ENCODE results near the gene TRIM37.
A peak's percentile ranks its signal among the peaks of the same experiment; 100 is the strongest.
"Not testable (repeated sequence)": the region's sequence is repeated elsewhere in the genome, so short reads cannot be mapped to it uniquely, and the experiment has no call there.

TRIM37 gene

GRCh38 chr17:59106463-59107305, at the start of gene TRIM37:
TRIM37 (minus strand) TSS chr17:59106880; CDS start chr17:59106461, 419 bp downstream.
- DNase-seq = peak; percentile 99

- DNase-seq = peak; percentile 87
Observed at GRCh38 chr17:59155439-59156177, 48.9 kb upstream of the TRIM37 start, which contains the start of gene PRR11. PRR11 (plus strand) TSS chr17:59155746; CDS start chr17:59169753, 14,007 bp downstream.

- peak; percentile 96 for DNase-seq
Observed at GRCh38 chr17:59154721-59155438, 48.2 kb upstream of the TRIM37 start, which contains the start of gene SKA2. SKA2 (minus strand) TSS chr17:59155186; CDS start chr17:59155163, 23 bp downstream.

GRCh38 chr17:59154292-59154720, 47.6 kb upstream of the TRIM37 start:
- no peak for DNase-seq

- DNase-seq = no peak
Observed at GRCh38 chr17:59152925-59153324, 46.2 kb upstream of the TRIM37 start.

- DNase-seq = no peak
Observed at GRCh38 chr17:59151591-59151990, 44.9 kb upstream of the TRIM37 start.

GRCh38 chr17:59151006-59151405, 44.3 kb upstream of the TRIM37 start:
- DNase-seq = no peak

GRCh38 chr17:59149841-59150511, 43.3 kb upstream of the TRIM37 start:
- DNase-seq = no peak

- DNase-seq = no peak
Observed at GRCh38 chr17:59149051-59149450, 42.4 kb upstream of the TRIM37 start.

- no peak for DNase-seq
Observed at GRCh38 chr17:59145571-59146096, 39.0 kb upstream of the TRIM37 start.

- DNase-seq = no peak
Observed at GRCh38 chr17:59141860-59142259, 35.2 kb upstream of the TRIM37 start.

GRCh38 chr17:59139939-59140338, 33.3 kb upstream of the TRIM37 start:
- DNase-seq = no peak

GRCh38 chr17:59138339-59138738, 31.7 kb upstream of the TRIM37 start:
- not testable (repeated sequence) for DNase-seq

- no peak for DNase-seq
Observed at GRCh38 chr17:59131131-59131530, 24.5 kb upstream of the TRIM37 start.

- no peak for DNase-seq
Observed at GRCh38 chr17:59129814-59130213, 23.1 kb upstream of the TRIM37 start.

GRCh38 chr17:59126809-59127417, 20.2 kb upstream of the TRIM37 start:
- no peak for DNase-seq

GRCh38 chr17:59124665-59125064, 18.0 kb upstream of the TRIM37 start:
- no peak for DNase-seq

- DNase-seq = no peak
Observed at GRCh38 chr17:59121901-59122480, 15.3 kb upstream of the TRIM37 start.

- no peak for DNase-seq
Observed at GRCh38 chr17:59115474-59115873, 8.8 kb upstream of the TRIM37 start.

GRCh38 chr17:59111539-59111938, 4.9 kb upstream of the TRIM37 start:
- DNase-seq = no peak

- no peak for DNase-seq
Observed at GRCh38 chr17:59110973-59111372, 4.3 kb upstream of the TRIM37 start.

Data from activated effector memory CD4-positive, alpha-beta T cell treated with Interleukin-2 at 50 U/mL for 16 hours (primary cell).